Measurements from ENCODE around the gene RO60. TPM values are rescaled to one million over a fixed set of nuclear protein-coding genes. Genes with fewer than 3 reads are reported as not detected.
"Not testable (repeated sequence)": the region's sequence is repeated elsewhere in the genome, so short reads cannot be mapped to it uniquely, and the experiment has no call there.

The RO60 gene
- total RNA-seq, 4 donors from 2014 or later = 11.6 to 67.2 (median 62.4) TPM

GRCh38 chr1:193036337-193037047, 22.9 kb upstream of the RO60 start:
- 69 to 75% methylated on average over 3 of the region's 3 CpGs for WGBS, 2 donors (ENCODE audit: low coverage in 1 of 2)
- H3K27ac ChIP-seq = no peak overlapping the region
- H3K36me3 ChIP-seq = no peaks in the 10 kb centered on the region
- intact Hi-C loops (cut with DNase I; ENCODE audit: low total_unique reads) (no loop called here), in situ Hi-C loops (cut with MboI; ENCODE audit: low pct_ligation_motif_present in 1 of 4, low pct_unique_long_range_greater_than_20kb in 1 of 4, low sequenced_read_pairs in 3 of 4) (loop anchor here in 3 of 4 donors (10.0 to 25.0 kb wide), 3 partner anchors 242 to 574 kb away; no protein-coding TSS in a partner anchor)
- TF ChIP-seq POLR2AphosphoS5 (IDR thresholded peaks at IDR 0.05) = no peak
- TF ChIP-seq EP300 (IDR thresholded peaks at IDR 0.05; ENCODE audit: low read depth) = no peak
- TF ChIP-seq POLR2A (IDR thresholded peaks at IDR 0.05) = no peak
- no peak for TF ChIP-seq CTCF (IDR thresholded peaks at IDR 0.05)
- no peak overlapping the region for H3K4me3 ChIP-seq
- peaks cover 0 to 17% (median 2%) of the 10 kb centered on the region in 4 donors for H3K4me1 ChIP-seq
- H3K27me3 ChIP-seq = no peaks in the 10 kb centered on the region
- no peaks in the 10 kb centered on the region for H3K9me3 ChIP-seq
- DNase-seq = no peak

GRCh38 chr1:193040011-193040410, 19.4 kb upstream of the RO60 start:
- TF ChIP-seq CTCF (IDR thresholded peaks at IDR 0.05) (no peak), POLR2AphosphoS5 (IDR thresholded peaks at IDR 0.05) (no peak), POLR2A (IDR thresholded peaks at IDR 0.05) (no peak), EP300 (IDR thresholded peaks at IDR 0.05; ENCODE audit: low read depth) (no peak)
- intact Hi-C loops (cut with DNase I; ENCODE audit: low total_unique reads) = no loop called here
- H3K27ac ChIP-seq = no peak overlapping the region
- no peak for DNase-seq
- no peak overlapping the region for H3K4me3 ChIP-seq
- H3K27me3 ChIP-seq = no peaks in the 10 kb centered on the region
- H3K9me3 ChIP-seq = no peaks in the 10 kb centered on the region
- peaks cover 0 to 20% (median 2%) of the 10 kb centered on the region in 4 donors for H3K4me1 ChIP-seq
- WGBS, 2 donors (ENCODE audit: low coverage in 1 of 2) = 90 to 100% methylated on average over 3 of the region's 3 CpGs
- in situ Hi-C loops (cut with MboI; ENCODE audit: low pct_ligation_motif_present in 1 of 4, low pct_unique_long_range_greater_than_20kb in 1 of 4, low sequenced_read_pairs in 3 of 4) = loop anchor here in 2 of 4 donors (25.0 kb wide), 2 partner anchors 428 to 578 kb away; no protein-coding TSS in a partner anchor
- H3K36me3 ChIP-seq = peaks cover 0 to 2% (median 0%) of the 10 kb centered on the region in 4 donors

DNA sequence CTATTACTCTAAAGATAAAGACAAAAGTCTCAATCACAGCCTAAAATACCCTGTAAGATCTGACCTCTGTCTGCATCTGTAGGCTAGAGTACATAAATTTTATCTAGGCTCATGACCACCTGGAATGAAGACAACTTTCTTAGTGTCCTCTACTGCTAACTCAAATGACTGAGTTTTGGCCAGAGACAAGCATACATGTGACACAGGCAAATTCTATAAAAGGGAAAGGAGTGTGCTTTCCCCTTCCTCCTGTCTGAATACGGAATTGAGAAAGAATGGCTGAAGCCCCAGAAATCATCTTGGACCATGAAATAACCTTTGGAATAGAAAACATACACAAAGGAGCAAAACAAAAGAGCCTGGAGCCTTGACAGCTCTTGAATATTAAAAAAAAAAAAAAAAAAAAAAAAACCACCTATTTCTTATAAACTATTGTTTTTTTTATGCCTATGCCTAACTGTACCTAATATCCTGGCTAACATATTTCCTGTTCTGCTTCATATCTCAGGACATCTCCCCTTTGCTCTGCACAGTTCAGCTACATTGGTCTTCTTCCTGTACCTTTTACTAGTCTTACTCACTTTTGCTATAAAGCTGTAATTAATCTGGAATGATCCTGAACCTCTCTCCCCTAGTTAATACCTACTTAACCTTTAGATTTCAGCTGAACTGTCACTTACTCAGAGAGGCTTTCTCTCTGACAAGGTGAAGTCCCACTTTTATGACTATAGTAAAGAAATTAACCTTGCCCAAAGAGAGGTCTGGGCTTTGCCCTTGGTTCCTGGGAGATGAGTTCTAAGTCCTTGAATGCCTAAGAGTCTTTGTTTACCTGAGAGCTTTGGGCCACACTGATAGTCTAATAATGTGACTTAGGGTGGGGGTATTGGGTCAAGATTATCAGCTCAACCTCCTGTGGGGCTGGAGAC, 16.4 kb upstream of the RO60 start:
- peaks cover 0 to 3% (median 0%) of the 10 kb centered on the region in 4 donors for H3K4me1 ChIP-seq
- H3K27me3 ChIP-seq = no peaks in the 10 kb centered on the region
- in situ Hi-C loops (cut with MboI; ENCODE audit: low pct_ligation_motif_present in 1 of 4, low pct_unique_long_range_greater_than_20kb in 1 of 4, low sequenced_read_pairs in 3 of 4) = loop anchor here in 2 of 4 donors (25.0 kb wide), 2 partner anchors 431 to 581 kb away; no protein-coding TSS in a partner anchor
- no peak overlapping the region for H3K27ac ChIP-seq
- WGBS, 2 donors (ENCODE audit: low coverage in 1 of 2) = 89% methylated on average over 1 of the region's 1 CpG; no CpG with 5 or more reads in 1 of the 2 donors
- no peak overlapping the region for H3K4me3 ChIP-seq
- H3K36me3 ChIP-seq = peaks cover 0 to 14% (median 6%) of the 10 kb centered on the region in 4 donors
- intact Hi-C loops (cut with DNase I; ENCODE audit: low total_unique reads) = no loop called here
- DNase-seq = no peak
- H3K9me3 ChIP-seq = no peaks in the 10 kb centered on the region
- TF ChIP-seq POLR2A (IDR thresholded peaks at IDR 0.05) = no peak
- TF ChIP-seq POLR2AphosphoS5 (IDR thresholded peaks at IDR 0.05) = no peak
- TF ChIP-seq EP300 (IDR thresholded peaks at IDR 0.05; ENCODE audit: low read depth) = no peak
- TF ChIP-seq CTCF (IDR thresholded peaks at IDR 0.05) = no peak

- DNase-seq; H3K4me3 ChIP-seq; intact Hi-C loops (cut with DNase I; ENCODE audit: low total_unique reads); H3K9me3 ChIP-seq; H3K27me3 ChIP-seq; H3K27ac ChIP-seq; H3K4me1 ChIP-seq: not testable (repeated sequence)
- 94 to 95% methylated on average over 4 to 5 of the region's 5 CpGs for WGBS, 2 donors (ENCODE audit: low coverage in 1 of 2)
- in situ Hi-C loops (cut with MboI; ENCODE audit: low pct_ligation_motif_present in 1 of 4, low pct_unique_long_range_greater_than_20kb in 1 of 4, low sequenced_read_pairs in 3 of 4) = loop anchor here in 2 of 4 donors (25.0 kb wide), 2 partner anchors 437 to 587 kb away; no protein-coding TSS in a partner anchor
- H3K36me3 ChIP-seq = peaks cover 0 to 29% (median 13%) of the 10 kb centered on the region in 4 donors
Measured at GRCh38 chr1:193048913-193049312, 10.5 kb upstream of the RO60 start.

All from transverse colon (tissue), 4 donors.